CD4-positive, alpha-beta memory T cell (primary cell): Measurements from ENCODE around the gene FREM1. TPM values are rescaled to one million over a fixed set of nuclear protein-coding genes. Genes with fewer than 3 reads are reported as not detected.

ENCODE experiments used
- CTCF ChIA-PET: fragments of 350-600 bp; sonication (Branson Sonifier 250); formaldehyde crosslinking; loops from one replicate; lab custom pipeline; 2021; ENCODE audit warnings: inconsistent platforms; ENCODE audit not compliant: partially characterized antibody; lab: Charles Lee
- POLR2A ChIA-PET: fragments of 350-600 bp; sonication (Branson Sonifier 250); formaldehyde crosslinking; loops from one replicate; lab custom pipeline; 2021; ENCODE audit not compliant: partially characterized antibody; lab: Charles Lee
- DNase-seq, 5 donors: peaks; one replicate each; pipeline versions ENCODE4 v3.0.0 to v3.0.0-alpha.2; 2020 to 2022; ENCODE audit warnings: mixed read lengths in 1 of 5
- H3K27ac ChIP-seq: one replicate; pipeline ENCODE4 v1.7.0; 2013; ENCODE audit warnings: low read depth, low read length
- H3K27me3 ChIP-seq: 2 replicates; pipeline ENCODE4 v1.7.0; 2013; ENCODE audit warnings: mild to moderate bottlenecking, low read length, moderate library complexity; ENCODE audit not compliant: insufficient read depth
- H3K36me3 ChIP-seq: 2 replicates; pipeline ENCODE4 v1.7.0; 2013; ENCODE audit warnings: mild to moderate bottlenecking, low read length, moderate library complexity; ENCODE audit not compliant: insufficient read depth
- H3K4me1 ChIP-seq: 2 replicates; pipeline ENCODE4 v1.7.0; 2013; ENCODE audit warnings: mild to moderate bottlenecking, low read length, moderate library complexity; ENCODE audit not compliant: insufficient read depth
- H3K4me3 ChIP-seq, 2 donors: one replicate each; pipeline ENCODE4 v1.7.0; 2013; ENCODE audit warnings: low read length in 2 of 2, mild to moderate bottlenecking in 1 of 2
- H3K9me3 ChIP-seq, 2 donors: one replicate each; pipeline ENCODE4 v1.7.0; 2013; ENCODE audit warnings: low read length in 2 of 2, control low read depth in 1 of 2; ENCODE audit not compliant: control insufficient read depth in 1 of 2
- H3K27ac Mint-ChIP-seq, 7 donors: one replicate each; pipeline ENCODE4 v1.8.0; 2020 to 2021; ENCODE audit warnings: mixed read lengths in 7 of 7, mild to moderate bottlenecking in 6 of 7, inconsistent platforms in 3 of 7, moderate library complexity in 3 of 7
- H3K27me3 Mint-ChIP-seq, 2 donors: one replicate each; pipeline ENCODE4 v1.8.0; 2020 to 2021; ENCODE audit warnings: mixed read lengths in 2 of 2
- H3K36me3 Mint-ChIP-seq, 2 donors: one replicate each; pipeline ENCODE4 v1.8.0; 2020 to 2021; ENCODE audit warnings: mixed read lengths in 2 of 2, inconsistent platforms in 1 of 2, mild to moderate bottlenecking in 1 of 2
- H3K4me1 Mint-ChIP-seq, 4 donors: one replicate each; pipeline ENCODE4 v1.8.0; 2020 to 2021; ENCODE audit warnings: mixed read lengths in 4 of 4, mild to moderate bottlenecking in 1 of 4
- H3K4me3 Mint-ChIP-seq, 8 donors: one replicate each; pipeline ENCODE4 v1.8.0; 2020 to 2021; ENCODE audit warnings: mixed read lengths in 8 of 8, mild to moderate bottlenecking in 7 of 8, moderate library complexity in 6 of 8, inconsistent platforms in 3 of 8
- H3K9me3 Mint-ChIP-seq, 8 donors: one replicate each; pipeline ENCODE4 v1.8.0; 2020 to 2021; ENCODE audit warnings: mixed read lengths in 8 of 8, mild to moderate bottlenecking in 5 of 8, inconsistent platforms in 3 of 8, moderate library complexity in 1 of 8
- intact Hi-C: fragments of 100-400 bp; cut with micrococcal nuclease; formaldehyde crosslinking; loops from one replicate; pipeline ENCODE4 v1.15.1; 2023
- polyA plus RNA-seq, 2 donors: library from polyadenylated mRNA; unstranded; fragments of 300-500 nt; fragmentation: Illumina TruSeq; gene quantifications; one replicate each; pipeline ENCODE4 v1.2.3, GENCODE V29; 2021
- total RNA-seq, 2 experiments: library from RNA; stranded (reverse); gene quantifications; one replicate each; pipeline ENCODE4 v1.2.3, GENCODE V29; 2021

The FREM1 gene
- total and polyA plus RNA-seq, 4 experiments from 2014 or later: 0.14 TPM; not detected in 3

- Mint-ChIP-seq H3K9me3 (no peaks in the 10 kb centered on the region), H3K27me3 (peaks cover 3 to 10% of the 10 kb centered on the region in 2 donors), H3K36me3 (no peaks in the 10 kb centered on the region), H3K4me1 (no peaks in the 10 kb centered on the region), H3K4me3 (no peak overlapping the region), H3K27ac (no peak overlapping the region)
- H3K27ac ChIP-seq: no peak overlapping the region
- ChIA-PET CTCF (no interaction called here), POLR2A (no interaction called here)
- H3K9me3 ChIP-seq: no peaks in the 10 kb centered on the region
- H3K4me3 ChIP-seq: no peak overlapping the region
- peaks cover 4% of the 10 kb centered on the region for H3K27me3 ChIP-seq
- intact Hi-C loops: no loop called here
- no peak for DNase-seq
- H3K36me3 ChIP-seq: no peaks in the 10 kb centered on the region
- H3K4me1 ChIP-seq: no peaks in the 10 kb centered on the region
Measured at GRCh38 chr9:14733133-14733532, 177.1 kb downstream of the FREM1 start.

GRCh38 chr9:14731294-14731981, 178.8 kb downstream of the FREM1 start:
- Mint-ChIP-seq H3K4me1 (no peaks in the 10 kb centered on the region), H3K27ac (no peak overlapping the region), H3K36me3 (no peaks in the 10 kb centered on the region), H3K9me3 (no peaks in the 10 kb centered on the region), H3K27me3 (peaks cover 3 to 9% of the 10 kb centered on the region in 2 donors), H3K4me3 (no peak overlapping the region)
- ChIA-PET CTCF (no interaction called here), POLR2A (no interaction called here)
- Histone ChIP-seq H3K4me3 (no peak overlapping the region), H3K27ac (no peak overlapping the region), H3K27me3 (peaks cover 4% of the 10 kb centered on the region), H3K9me3 (no peaks in the 10 kb centered on the region), H3K4me1 (no peaks in the 10 kb centered on the region), H3K36me3 (no peaks in the 10 kb centered on the region)
- no peak for DNase-seq
- intact Hi-C loops: no loop called here

GRCh38 chr9:14730461-14730898, 179.7 kb downstream of the FREM1 start:
- peaks cover 4% of the 10 kb centered on the region for H3K27me3 ChIP-seq
- H3K4me1 ChIP-seq: no peaks in the 10 kb centered on the region
- H3K27ac ChIP-seq: no peak overlapping the region
- H3K36me3 Mint-ChIP-seq: no peaks in the 10 kb centered on the region
- no peak overlapping the region for H3K4me3 ChIP-seq
- POLR2A ChIA-PET: no interaction called here
- no peaks in the 10 kb centered on the region for H3K4me1 Mint-ChIP-seq
- intact Hi-C loops: no loop called here
- DNase-seq: no peak
- no peaks in the 10 kb centered on the region for H3K9me3 ChIP-seq
- CTCF ChIA-PET: no interaction called here
- H3K27me3 Mint-ChIP-seq: peaks cover 2 to 6% of the 10 kb centered on the region in 2 donors
- H3K9me3 Mint-ChIP-seq: no peaks in the 10 kb centered on the region
- H3K4me3 Mint-ChIP-seq: no peak overlapping the region
- H3K27ac Mint-ChIP-seq: no peak overlapping the region
- H3K36me3 ChIP-seq: no peaks in the 10 kb centered on the region

- Histone ChIP-seq H3K4me1 (no peaks in the 10 kb centered on the region), H3K27me3 (no peaks in the 10 kb centered on the region), H3K27ac (no peak overlapping the region), H3K9me3 (no peaks in the 10 kb centered on the region), H3K4me3 (no peak overlapping the region), H3K36me3 (no peaks in the 10 kb centered on the region)
- H3K27me3 Mint-ChIP-seq: peaks cover 4 to 7% of the 10 kb centered on the region in 2 donors
- peaks cover 0 to 1% (median 0%) of the 10 kb centered on the region in 8 donors for H3K9me3 Mint-ChIP-seq
- H3K36me3 Mint-ChIP-seq: no peaks in the 10 kb centered on the region
- H3K27ac Mint-ChIP-seq: no peak overlapping the region
- no peaks in the 10 kb centered on the region for H3K4me1 Mint-ChIP-seq
- POLR2A ChIA-PET: no interaction called here
- CTCF ChIA-PET: no interaction called here
- no peak for DNase-seq
- H3K4me3 Mint-ChIP-seq: no peak overlapping the region
- intact Hi-C loops: no loop called here
Measured at GRCh38 chr9:14723301-14723700, 186.9 kb downstream of the FREM1 start.

- Mint-ChIP-seq H3K27ac (no peak within 1 kb of the TSS), H3K4me1 (no peaks in the 10 kb centered on the region), H3K9me3 (peaks cover 0 to 1% (median 0%) of the 10 kb centered on the region in 8 donors), H3K36me3 (no peaks in the 10 kb centered on the region), H3K4me3 (no peak within 1 kb of the TSS), H3K27me3 (peaks cover 4 to 10% of the 10 kb centered on the region in 2 donors)
- ChIA-PET CTCF (no interaction called here), POLR2A (no interaction called here)
- Histone ChIP-seq H3K27me3 (no peaks in the 10 kb centered on the region), H3K9me3 (no peaks in the 10 kb centered on the region), H3K27ac (no peak within 1 kb of the TSS), H3K4me1 (no peaks in the 10 kb centered on the region), H3K36me3 (no peaks in the 10 kb centered on the region), H3K4me3 (no peak within 1 kb of the TSS)
- DNase-seq: no peak
- intact Hi-C loops: no loop called here
Measured at GRCh38 chr9:14722391-14723035, 187.7 kb downstream of the FREM1 start, which contains the start of gene CER1. Gene CER1, minus strand, starts transcription at chr9:14722733. Its CDS starts 61 bp downstream, at chr9:14722672.

- no peaks in the 10 kb centered on the region for H3K4me1 ChIP-seq
- Mint-ChIP-seq H3K9me3 (no peaks in the 10 kb centered on the region), H3K27ac (no peak overlapping the region), H3K4me3 (no peak overlapping the region), H3K27me3 (peaks cover 6 to 11% of the 10 kb centered on the region in 2 donors), H3K36me3 (no peaks in the 10 kb centered on the region), H3K4me1 (no peaks in the 10 kb centered on the region)
- no peak overlapping the region for H3K27ac ChIP-seq
- ChIA-PET POLR2A (no interaction called here), CTCF (no interaction called here)
- H3K9me3 ChIP-seq: no peaks in the 10 kb centered on the region
- no peak overlapping the region for H3K4me3 ChIP-seq
- intact Hi-C loops: no loop called here
- no peaks in the 10 kb centered on the region for H3K36me3 ChIP-seq
- no peaks in the 10 kb centered on the region for H3K27me3 ChIP-seq
- DNase-seq: no peak
Measured at GRCh38 chr9:14719231-14719923, 190.9 kb downstream of the FREM1 start.

GRCh38 chr9:14715102-14715501, 195.1 kb downstream of the FREM1 start:
- Histone ChIP-seq H3K9me3 (no peaks in the 10 kb centered on the region), H3K27ac (no peak overlapping the region), H3K27me3 (no peaks in the 10 kb centered on the region), H3K36me3 (no peaks in the 10 kb centered on the region), H3K4me3 (no peak overlapping the region), H3K4me1 (no peaks in the 10 kb centered on the region)
- intact Hi-C loops: no loop called here
- Mint-ChIP-seq H3K27me3 (peaks cover 5 to 13% of the 10 kb centered on the region in 2 donors), H3K4me3 (no peak overlapping the region), H3K27ac (no peak overlapping the region), H3K36me3 (no peaks in the 10 kb centered on the region), H3K9me3 (peaks cover 0 to 5% (median 2%) of the 10 kb centered on the region in 8 donors), H3K4me1 (no peaks in the 10 kb centered on the region)
- ChIA-PET CTCF (no interaction called here), POLR2A (no interaction called here)
- no peak for DNase-seq
